MCF 10A (cell line): ENCODE measurements around the gene HLA-DMA. TPM values are rescaled to one million over a fixed set of nuclear protein-coding genes. Genes with fewer than 3 reads are reported as not detected.

Experiments
- BruUV-seq: library from RNA; stranded (reverse); fragments of 400-500 nt; replicated peaks from 2 replicates; lab custom pipeline; 2021; lab: Mats Ljungman, UMichigan
- CTCF ChIA-PET: fragments of 300-600 bp; sonication (Branson Sonifier 250); formaldehyde crosslinking; extraction: SDS; loops from one replicate; lab custom pipeline; 2021; ENCODE audit warnings: antibody characterized with exemption, inconsistent platforms; lab: Yijun Ruan, JAX
- POLR2A ChIA-PET: fragments of 300-600, 350-650 bp; sonication (Branson Sonifier 250); formaldehyde crosslinking; extraction: SDS; loops from one replicate; lab custom pipeline; 2020; ENCODE audit warnings: antibody characterized with exemption, inconsistent platforms; lab: Yijun Ruan, JAX
- DNase-seq: peaks from one replicate; pipeline ENCODE4 v3.0.0-alpha.2; 2018; ENCODE audit not compliant: unreplicated experiment
- H3K27ac Mint-ChIP-seq: one replicate; pipeline ENCODE4 v1.8.0; 2022; ENCODE audit warnings: mild to moderate bottlenecking, low read depth, mixed read lengths; ENCODE audit not compliant: unreplicated experiment
- H3K27me3 Mint-ChIP-seq: one replicate; pipeline ENCODE4 v1.8.0; 2022; ENCODE audit warnings: mixed read lengths; ENCODE audit not compliant: insufficient read depth, unreplicated experiment
- H3K36me3 Mint-ChIP-seq: one replicate; pipeline ENCODE4 v1.8.0; 2022; ENCODE audit warnings: mild to moderate bottlenecking, moderate library complexity, mixed read lengths; ENCODE audit not compliant: insufficient read depth, unreplicated experiment
- H3K4me1 Mint-ChIP-seq: one replicate; pipeline ENCODE4 v1.8.0; 2022; ENCODE audit warnings: mixed read lengths; ENCODE audit not compliant: insufficient read depth, unreplicated experiment
- H3K4me3 Mint-ChIP-seq: one replicate; pipeline ENCODE4 v1.8.0; 2022; ENCODE audit warnings: mild to moderate bottlenecking, moderate library complexity, mixed read lengths; ENCODE audit not compliant: unreplicated experiment
- H3K9me3 Mint-ChIP-seq: one replicate; pipeline ENCODE4 v1.8.0; 2022; ENCODE audit warnings: mixed read lengths; ENCODE audit not compliant: unreplicated experiment
- intact Hi-C: fragments of 100-400 bp; cut with micrococcal nuclease; formaldehyde crosslinking; loops from 2 replicates; pipeline ENCODE4 v1.14.1; 2022
- total RNA-seq: library from RNA; stranded (reverse); gene quantifications from 2 replicates; pipeline ENCODE4 v1.2.3, GENCODE V29; 2022
- TF ChIP-seq, protein P1 (sequence below): fragments of 200-600 bp; IDR thresholded peaks from one replicate; pipeline ENCODE4 v1.8.0; 2022; ENCODE audit warnings: antibody characterized with exemption, mild to moderate bottlenecking; ENCODE audit not compliant: unreplicated experiment

HLA-DMA gene
- total RNA-seq, 1 experiment from 2014 or later = 2.4 TPM

- Mint-ChIP-seq H3K4me3 (no peak overlapping the region), H3K36me3 (no peaks in the 10 kb centered on the region), H3K27me3 (no peaks in the 10 kb centered on the region), H3K27ac (no peak overlapping the region), H3K4me1 (no peaks in the 10 kb centered on the region), H3K9me3 (no peaks in the 10 kb centered on the region)
- BruUV-seq = no TSS peak
- DNase-seq = no peak
- TF ChIP-seq, protein P1, sequence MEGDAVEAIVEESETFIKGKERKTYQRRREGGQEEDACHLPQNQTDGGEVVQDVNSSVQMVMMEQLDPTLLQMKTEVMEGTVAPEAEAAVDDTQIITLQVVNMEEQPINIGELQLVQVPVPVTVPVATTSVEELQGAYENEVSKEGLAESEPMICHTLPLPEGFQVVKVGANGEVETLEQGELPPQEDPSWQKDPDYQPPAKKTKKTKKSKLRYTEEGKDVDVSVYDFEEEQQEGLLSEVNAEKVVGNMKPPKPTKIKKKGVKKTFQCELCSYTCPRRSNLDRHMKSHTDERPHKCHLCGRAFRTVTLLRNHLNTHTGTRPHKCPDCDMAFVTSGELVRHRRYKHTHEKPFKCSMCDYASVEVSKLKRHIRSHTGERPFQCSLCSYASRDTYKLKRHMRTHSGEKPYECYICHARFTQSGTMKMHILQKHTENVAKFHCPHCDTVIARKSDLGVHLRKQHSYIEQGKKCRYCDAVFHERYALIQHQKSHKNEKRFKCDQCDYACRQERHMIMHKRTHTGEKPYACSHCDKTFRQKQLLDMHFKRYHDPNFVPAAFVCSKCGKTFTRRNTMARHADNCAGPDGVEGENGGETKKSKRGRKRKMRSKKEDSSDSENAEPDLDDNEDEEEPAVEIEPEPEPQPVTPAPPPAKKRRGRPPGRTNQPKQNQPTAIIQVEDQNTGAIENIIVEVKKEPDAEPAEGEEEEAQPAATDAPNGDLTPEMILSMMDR = no peak
- intact Hi-C loops = no loop called here
- ChIA-PET CTCF (interaction anchor here (0.6 to 1.2 kb wide), 5 partner anchors 10 to 111 kb away, joined by 3 to 4 read pairs (median 3); no protein-coding TSS in a partner anchor), POLR2A (interaction anchor here (0.5 to 2.9 kb wide), 2 partner anchors 9 to 1429 kb away, joined by 3 to 23 read pairs; no protein-coding TSS in a partner anchor)
Measured at GRCh38 chr6:32903952-32904351, 48.9 kb downstream of the HLA-DMA start.

Other genes with a start within 250 kb of the HLA-DMA start
- not detected in 2 replicates for gene HLA-DQA2, start 211.7 kb downstream of the HLA-DMA start, total RNA-seq
- not detected in 2 replicates for gene HLA-DQB2, start 189.6 kb downstream of the HLA-DMA start, total RNA-seq
- 0.56 and 0.79 TPM in 2 replicates for gene HLA-DOB, start 136.1 kb downstream of the HLA-DMA start, total RNA-seq
- 43.3 and 61.2 TPM in 2 replicates for gene TAP2, start 114.4 kb downstream of the HLA-DMA start, total RNA-seq
- gene PSMB8, start 109.0 kb downstream of the HLA-DMA start, total RNA-seq = 34.1 and 47.3 TPM in 2 replicates
- gene TAP1, start 99.4 kb downstream of the HLA-DMA start, total RNA-seq = 32.3 and 35.2 TPM in 2 replicates
- 3.5 and 4.4 TPM in 2 replicates for gene PSMB9, start 98.9 kb downstream of the HLA-DMA start, total RNA-seq
- not detected in 2 replicates for gene HLA-DMB, start 12.1 kb downstream of the HLA-DMA start, total RNA-seq
- gene BRD2, start 15.5 kb upstream of the HLA-DMA start, total RNA-seq = 201 and 223 TPM in 2 replicates
- not detected in 2 replicates for gene HLA-DOA, start 56.5 kb upstream of the HLA-DMA start, total RNA-seq
- not detected in 2 replicates for gene HLA-DPA1, start 120.6 kb upstream of the HLA-DMA start, total RNA-seq
- not detected in 2 replicates for gene HLA-DPB1, start 122.9 kb upstream of the HLA-DMA start, total RNA-seq
- gene COL11A2, start 239.4 kb upstream of the HLA-DMA start, total RNA-seq = 0.91 and 1.5 TPM in 2 replicates
- gene RXRB, start 247.6 kb upstream of the HLA-DMA start, total RNA-seq = 29.6 and 35.1 TPM in 2 replicates
- 118 and 187 TPM in 2 replicates for gene SLC39A7, start 247.8 kb upstream of the HLA-DMA start, total RNA-seq